Measurements from ENCODE around the gene FAM131B. TPM values are rescaled to one million over a fixed set of nuclear protein-coding genes. Genes with fewer than 3 reads are reported as not detected.
A peak's percentile ranks its signal among the peaks of the same experiment; 100 is the strongest.

Gene FAM131B
- total and polyA plus RNA-seq, 9 donors = 0.29 to 0.99 (median 0.79) TPM

GRCh38 chr7:143390104-143390772, 27.7 kb upstream of the FAM131B start:
- H3K27ac ChIP-seq = peak overlapping the region in 1 of 2 donors; percentile 73
- WGBS, 3 donors = 88 to 92% (median 91%) methylated on average over 10 of the region's 10 CpGs
- DNase-seq = no peak

GRCh38 chr7:143389316-143390103, 27.0 kb upstream of the FAM131B start:
- intact Hi-C loops (cut with DNase I) = no loop called here
- Histone ChIP-seq H3K27me3 (no peaks in the 10 kb centered on the region), H3K4me1 (ENCODE audit: insufficient read depth) (peaks cover 33% of the 10 kb centered on the region), H3K4me3 (no peak overlapping the region), H3K36me3 (no peaks in the 10 kb centered on the region), H3K9me3 (no peaks in the 10 kb centered on the region), H3K27ac (no peak overlapping the region)
- TF ChIP-seq EP300 (IDR thresholded peaks at IDR 0.05) (no peak), CTCF (IDR thresholded peaks at IDR 0.05) (no peak), POLR2A (IDR thresholded peaks at IDR 0.05) (no peak)
- no peak for DNase-seq
- WGBS, 3 donors = 76 to 79% (median 76%) methylated on average over 15 of the region's 15 CpGs

More at GRCh38 chr7:143390104-143390772, 27.7 kb upstream of the FAM131B start:
- Histone ChIP-seq H3K4me3 (no peak overlapping the region), H3K27me3 (no peaks in the 10 kb centered on the region), H3K9me3 (no peaks in the 10 kb centered on the region), H3K4me1 (ENCODE audit: insufficient read depth) (peaks cover 28% of the 10 kb centered on the region), H3K36me3 (no peaks in the 10 kb centered on the region)
- TF ChIP-seq EP300 (IDR thresholded peaks at IDR 0.05) = no peak
- TF ChIP-seq POLR2A (IDR thresholded peaks at IDR 0.05) = no peak
- no peak for TF ChIP-seq CTCF (IDR thresholded peaks at IDR 0.05)
- intact Hi-C loops (cut with DNase I) = no loop called here

DNA sequence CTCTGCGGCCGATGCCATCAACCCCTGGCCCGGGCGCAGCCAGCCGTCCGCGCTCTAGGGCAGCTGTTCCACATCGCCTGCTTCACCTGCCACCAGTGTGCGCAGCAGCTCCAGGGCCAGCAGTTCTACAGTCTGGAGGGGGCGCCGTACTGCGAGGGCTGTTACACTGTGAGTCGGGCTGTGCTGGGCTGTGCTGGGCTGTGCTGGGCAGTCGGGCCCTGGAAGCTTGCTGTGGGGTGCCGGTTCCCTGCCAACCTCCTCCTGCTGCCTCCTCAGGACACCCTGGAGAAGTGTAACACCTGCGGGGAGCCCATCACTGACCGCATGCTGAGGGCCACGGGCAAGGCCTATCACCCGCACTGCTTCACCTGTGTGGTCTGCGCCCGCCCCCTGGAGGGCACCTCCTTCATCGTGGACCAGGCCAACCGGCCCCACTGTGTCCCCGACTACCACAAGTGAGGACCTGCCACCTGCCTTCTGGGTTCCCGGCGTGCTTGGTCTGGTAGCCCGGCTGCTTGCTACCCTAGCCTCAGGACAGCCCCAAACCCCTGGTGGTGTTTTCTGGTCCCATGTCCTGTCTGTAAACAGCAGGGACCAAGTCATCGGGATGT, 26.1 kb upstream of the FAM131B start:
- Histone ChIP-seq H3K4me1 (ENCODE audit: insufficient read depth) (peaks cover 39% of the 10 kb centered on the region), H3K36me3 (no peaks in the 10 kb centered on the region), H3K9me3 (no peaks in the 10 kb centered on the region)

More for the DNA sequence above, 26.1 kb upstream of the FAM131B start:
- TF ChIP-seq CTCF (IDR thresholded peaks at IDR 0.05) = no peak
- Histone ChIP-seq H3K27ac (no peak overlapping the region), H3K4me3 (no peak overlapping the region), H3K27me3 (no peaks in the 10 kb centered on the region)
- DNase-seq = no peak
- WGBS, 3 donors = 87 to 89% (median 88%) methylated on average over 23 to 28 of the region's 28 CpGs
- intact Hi-C loops (cut with DNase I) = no loop called here

Measured in ovary (tissue), 9 donors.